Measurements from ENCODE around the gene POLD4.

Gene POLD4

GRCh38 chr11:67395555-67396258, 42.4 kb upstream of the POLD4 start:
- Histone ChIP-seq H3K9me3 (ENCODE audit: low read length) (no peaks in the 10 kb centered on the region), H3K4me1 (ENCODE audit: insufficient read depth, low read length) (peaks cover 20% of the 10 kb centered on the region), H2AFZ (ENCODE audit: low read depth, low read length) (no peak overlapping the region), H3K36me3 (ENCODE audit: insufficient read depth, low read length) (peaks cover 41% of the 10 kb centered on the region), H3K4me3 (ENCODE audit: low read length) (no peak overlapping the region), H3K27me3 (ENCODE audit: insufficient read depth, low read length) (no peaks in the 10 kb centered on the region)

GRCh38 chr11:67393990-67394389, 40.6 kb upstream of the POLD4 start:
- Histone ChIP-seq H3K9me3 (ENCODE audit: low read length) (no peaks in the 10 kb centered on the region), H2AFZ (ENCODE audit: low read depth, low read length) (no peak overlapping the region), H3K27me3 (ENCODE audit: insufficient read depth, low read length) (no peaks in the 10 kb centered on the region), H3K36me3 (ENCODE audit: insufficient read depth, low read length) (peaks cover 31% of the 10 kb centered on the region), H3K4me1 (ENCODE audit: insufficient read depth, low read length) (peaks cover 14% of the 10 kb centered on the region), H3K4me3 (ENCODE audit: low read length) (no peak overlapping the region)

DNA sequence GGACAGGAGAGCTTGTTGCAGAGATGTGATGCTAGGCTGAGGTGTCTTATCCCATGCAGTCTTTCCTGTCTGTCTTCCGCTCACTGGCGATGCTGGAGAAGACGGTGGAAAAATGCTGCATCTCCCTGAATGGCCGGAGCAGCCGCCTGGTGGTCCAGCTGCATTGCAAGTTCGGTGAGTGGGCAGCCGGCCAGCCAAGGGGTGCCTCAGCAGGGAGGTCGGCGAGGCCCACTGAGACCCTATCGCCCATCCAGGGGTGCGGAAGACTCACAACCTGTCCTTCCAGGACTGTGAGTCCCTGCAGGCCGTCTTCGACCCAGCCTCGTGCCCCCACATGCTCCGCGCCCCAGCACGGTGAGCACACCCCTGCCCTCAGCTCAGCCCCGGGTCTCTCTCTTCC, 40.1 kb upstream of the POLD4 start:
- H3K4me1 ChIP-seq (ENCODE audit: insufficient read depth, low read length), result peaks cover 14% of the 10 kb centered on the region
- H3K4me3 ChIP-seq (ENCODE audit: low read length), result no peak overlapping the region
- H3K36me3 ChIP-seq (ENCODE audit: insufficient read depth, low read length), result peaks cover 25% of the 10 kb centered on the region
- no peaks in the 10 kb centered on the region for H3K27me3 ChIP-seq (ENCODE audit: insufficient read depth, low read length)
- H3K9me3 ChIP-seq (ENCODE audit: low read length), result no peaks in the 10 kb centered on the region
- H2AFZ ChIP-seq (ENCODE audit: low read depth, low read length), result no peak overlapping the region

GRCh38 chr11:67392183-67392715, 38.9 kb upstream of the POLD4 start:
- peaks cover 14% of the 10 kb centered on the region for H3K4me1 ChIP-seq (ENCODE audit: insufficient read depth, low read length)

DNA sequence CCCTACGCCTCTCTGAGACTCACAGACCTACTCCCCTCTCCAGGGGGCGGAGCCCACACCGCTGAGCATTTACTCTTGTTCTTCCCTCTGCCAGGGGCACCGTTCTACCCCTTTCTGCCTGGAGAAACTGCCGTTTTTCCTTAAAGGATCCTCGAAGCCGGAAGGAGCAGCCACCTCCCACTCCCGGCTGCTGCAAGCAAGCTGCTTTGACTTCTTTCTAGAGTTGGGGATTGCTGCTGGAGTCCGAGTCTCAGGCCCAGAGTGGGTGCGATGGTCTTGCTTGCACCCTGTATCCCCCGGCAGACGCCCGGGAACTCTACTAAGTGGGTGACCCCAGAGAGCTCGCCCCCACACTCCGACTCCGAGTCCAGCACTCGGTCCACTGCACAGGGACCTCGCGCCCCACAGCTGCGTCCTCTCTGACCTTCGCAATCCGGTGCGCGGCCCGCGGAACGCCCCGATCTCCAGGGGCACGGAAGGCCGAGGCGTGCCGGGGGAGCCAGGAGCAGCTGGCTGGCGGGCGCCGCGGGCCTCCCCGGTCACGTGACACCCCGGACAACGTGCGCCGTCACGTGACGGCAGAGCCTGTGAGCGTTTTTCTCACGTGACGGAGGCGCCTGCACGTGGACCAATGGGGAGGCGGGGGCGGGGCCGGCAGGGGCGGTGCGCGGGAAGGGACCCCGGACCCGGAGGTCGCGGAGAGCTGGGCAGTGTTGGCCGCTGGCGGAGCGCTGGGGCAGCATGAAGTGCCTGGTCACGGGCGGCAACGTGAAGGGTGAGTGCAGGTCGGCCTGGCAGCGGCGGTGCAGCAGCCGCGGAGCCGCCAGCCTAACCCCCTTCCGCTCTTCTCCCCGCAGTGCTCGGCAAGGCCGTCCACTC, 38.2 kb upstream of the POLD4 start, which contains the start of gene RAD9A:
Gene RAD9A, plus strand, starts transcription at position 683 of the 879 bp plus-strand sequence. Its CDS starts 59 bp downstream, at position 742.
- H3K4me1 ChIP-seq (ENCODE audit: insufficient read depth, low read length), result peaks cover 14% of the 10 kb centered on the region
- peak within 1 kb of the TSS; percentile 86 for H3K4me3 ChIP-seq (ENCODE audit: low read length)
- H2AFZ ChIP-seq (ENCODE audit: low read depth, low read length), result peak within 1 kb of the TSS; percentile 52
- H3K9me3 ChIP-seq (ENCODE audit: low read length), result no peaks in the 10 kb centered on the region
- H3K27me3 ChIP-seq (ENCODE audit: insufficient read depth, low read length), result no peaks in the 10 kb centered on the region
- H3K36me3 ChIP-seq (ENCODE audit: insufficient read depth, low read length), result peaks cover 12% of the 10 kb centered on the region

More at GRCh38 chr11:67392183-67392715, 38.9 kb upstream of the POLD4 start:
- H3K36me3 ChIP-seq (ENCODE audit: insufficient read depth, low read length), result peaks cover 15% of the 10 kb centered on the region
- H2AFZ ChIP-seq (ENCODE audit: low read depth, low read length), result peak overlapping the region; percentile 52
- no peaks in the 10 kb centered on the region for H3K9me3 ChIP-seq (ENCODE audit: low read length)
- peak overlapping the region; percentile 86 for H3K4me3 ChIP-seq (ENCODE audit: low read length)
- H3K27me3 ChIP-seq (ENCODE audit: insufficient read depth, low read length), result no peaks in the 10 kb centered on the region

- Histone ChIP-seq H2AFZ (ENCODE audit: low read depth, low read length) (peak overlapping the region; percentile 52), H3K4me3 (ENCODE audit: low read length) (peak overlapping the region; percentile 86), H3K4me1 (ENCODE audit: insufficient read depth, low read length) (peaks cover 14% of the 10 kb centered on the region), H3K9me3 (ENCODE audit: low read length) (no peaks in the 10 kb centered on the region), H3K27me3 (ENCODE audit: insufficient read depth, low read length) (no peaks in the 10 kb centered on the region), H3K36me3 (ENCODE audit: insufficient read depth, low read length) (peaks cover 8% of the 10 kb centered on the region)
These were observed 37.6 kb upstream of the POLD4 start for GRCh38 chr11:67390947-67391303.

GRCh38 chr11:67389477-67389876, 36.1 kb upstream of the POLD4 start:
- Histone ChIP-seq H3K27me3 (ENCODE audit: insufficient read depth, low read length) (no peaks in the 10 kb centered on the region), H3K36me3 (ENCODE audit: insufficient read depth, low read length) (peaks cover 4% of the 10 kb centered on the region), H3K4me1 (ENCODE audit: insufficient read depth, low read length) (peaks cover 14% of the 10 kb centered on the region), H3K4me3 (ENCODE audit: low read length) (no peak overlapping the region), H2AFZ (ENCODE audit: low read depth, low read length) (no peak overlapping the region), H3K9me3 (ENCODE audit: low read length) (no peaks in the 10 kb centered on the region)

GRCh38 chr11:67387518-67387917, 34.2 kb upstream of the POLD4 start:
- peaks cover 11% of the 10 kb centered on the region for H3K4me1 ChIP-seq (ENCODE audit: insufficient read depth, low read length)
- no peaks in the 10 kb centered on the region for H3K9me3 ChIP-seq (ENCODE audit: low read length)
- H2AFZ ChIP-seq (ENCODE audit: low read depth, low read length), result no peak overlapping the region
- H3K4me3 ChIP-seq (ENCODE audit: low read length), result no peak overlapping the region
- no peaks in the 10 kb centered on the region for H3K36me3 ChIP-seq (ENCODE audit: insufficient read depth, low read length)
- no peaks in the 10 kb centered on the region for H3K27me3 ChIP-seq (ENCODE audit: insufficient read depth, low read length)

GRCh38 chr11:67387069-67387468, 33.7 kb upstream of the POLD4 start:
- Histone ChIP-seq H3K36me3 (ENCODE audit: insufficient read depth, low read length) (no peaks in the 10 kb centered on the region), H3K4me1 (ENCODE audit: insufficient read depth, low read length) (peaks cover 8% of the 10 kb centered on the region), H3K9me3 (ENCODE audit: low read length) (no peaks in the 10 kb centered on the region), H3K27me3 (ENCODE audit: insufficient read depth, low read length) (no peaks in the 10 kb centered on the region), H3K4me3 (ENCODE audit: low read length) (no peak overlapping the region), H2AFZ (ENCODE audit: low read depth, low read length) (no peak overlapping the region)

GRCh38 chr11:67384851-67385366, 31.6 kb upstream of the POLD4 start:
- no peaks in the 10 kb centered on the region for H3K36me3 ChIP-seq (ENCODE audit: insufficient read depth, low read length)
- no peak overlapping the region for H2AFZ ChIP-seq (ENCODE audit: low read depth, low read length)
- H3K9me3 ChIP-seq (ENCODE audit: low read length), result no peaks in the 10 kb centered on the region
- H3K4me1 ChIP-seq (ENCODE audit: insufficient read depth, low read length), result no peaks in the 10 kb centered on the region
- H3K4me3 ChIP-seq (ENCODE audit: low read length), result no peak overlapping the region
- no peaks in the 10 kb centered on the region for H3K27me3 ChIP-seq (ENCODE audit: insufficient read depth, low read length)

DNA sequence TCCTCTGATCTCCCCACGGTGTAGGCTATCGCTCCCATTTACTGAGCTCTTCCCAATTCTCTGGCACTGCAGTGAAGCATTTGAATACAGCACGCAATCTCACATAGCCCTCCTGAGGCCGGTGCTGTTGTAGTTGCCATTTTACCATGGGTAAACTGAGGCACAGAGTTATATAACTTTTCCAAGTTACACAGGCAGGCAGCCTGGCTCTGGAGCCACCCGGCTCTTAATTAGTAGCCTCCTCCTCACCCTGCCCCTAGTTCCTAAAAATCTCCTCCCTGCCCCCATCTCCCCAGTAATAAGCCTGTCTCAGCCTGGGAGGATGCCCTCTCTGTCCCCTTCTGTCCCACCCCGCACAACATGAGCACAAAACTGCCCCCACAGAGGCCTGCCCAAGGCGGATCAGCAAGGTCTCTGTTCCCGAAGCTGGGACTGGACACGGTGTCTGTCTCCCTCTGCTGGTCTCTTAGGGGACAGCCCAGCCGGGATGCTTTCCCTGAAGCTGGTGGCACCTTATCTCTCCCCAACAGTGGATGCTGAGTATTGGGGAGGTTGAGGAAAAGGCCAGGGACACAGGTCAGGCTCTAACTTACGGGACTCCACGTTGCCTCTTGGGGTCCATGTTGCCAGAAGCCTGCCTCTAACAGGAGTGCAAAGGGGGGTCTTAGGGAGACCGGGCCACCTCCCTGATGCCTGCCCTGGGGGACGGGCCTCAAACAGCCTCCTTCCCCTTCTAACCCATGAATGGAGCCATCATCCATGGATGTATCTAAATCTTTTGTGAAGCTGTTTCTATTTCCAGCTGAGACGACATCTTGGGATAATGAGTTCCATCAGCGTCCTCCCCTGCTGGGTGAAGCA, 29.2 kb upstream of the POLD4 start:
- H3K4me3 ChIP-seq (ENCODE audit: low read length), result no peak overlapping the region
- H3K9me3 ChIP-seq (ENCODE audit: low read length), result no peaks in the 10 kb centered on the region
- H2AFZ ChIP-seq (ENCODE audit: low read depth, low read length), result no peak overlapping the region
- H3K4me1 ChIP-seq (ENCODE audit: insufficient read depth, low read length), result no peaks in the 10 kb centered on the region
- H3K27me3 ChIP-seq (ENCODE audit: insufficient read depth, low read length), result no peaks in the 10 kb centered on the region
- no peaks in the 10 kb centered on the region for H3K36me3 ChIP-seq (ENCODE audit: insufficient read depth, low read length)

GRCh38 chr11:67381244-67381972, 28.1 kb upstream of the POLD4 start:
- no peaks in the 10 kb centered on the region for H3K9me3 ChIP-seq (ENCODE audit: low read length)
- H3K36me3 ChIP-seq (ENCODE audit: insufficient read depth, low read length), result no peaks in the 10 kb centered on the region
- no peak overlapping the region for H3K4me3 ChIP-seq (ENCODE audit: low read length)
- H2AFZ ChIP-seq (ENCODE audit: low read depth, low read length), result no peak overlapping the region
- H3K27me3 ChIP-seq (ENCODE audit: insufficient read depth, low read length), result no peaks in the 10 kb centered on the region
- H3K4me1 ChIP-seq (ENCODE audit: insufficient read depth, low read length), result peaks cover under 1% of the 10 kb centered on the region

Measured in neuron (in vitro differentiated cells).